NCI-H2171 (cell line): ENCODE results near the gene HYAL4.
"Not testable (repeated sequence)": the region's sequence is repeated elsewhere in the genome, so short reads cannot be mapped to it uniquely, and the experiment has no call there.

Experiments used
- DNase-seq: peaks from one replicate; lab custom pipeline; 2025; lab: John Stamatoyannopoulos, UW

HYAL4 gene, protein sequence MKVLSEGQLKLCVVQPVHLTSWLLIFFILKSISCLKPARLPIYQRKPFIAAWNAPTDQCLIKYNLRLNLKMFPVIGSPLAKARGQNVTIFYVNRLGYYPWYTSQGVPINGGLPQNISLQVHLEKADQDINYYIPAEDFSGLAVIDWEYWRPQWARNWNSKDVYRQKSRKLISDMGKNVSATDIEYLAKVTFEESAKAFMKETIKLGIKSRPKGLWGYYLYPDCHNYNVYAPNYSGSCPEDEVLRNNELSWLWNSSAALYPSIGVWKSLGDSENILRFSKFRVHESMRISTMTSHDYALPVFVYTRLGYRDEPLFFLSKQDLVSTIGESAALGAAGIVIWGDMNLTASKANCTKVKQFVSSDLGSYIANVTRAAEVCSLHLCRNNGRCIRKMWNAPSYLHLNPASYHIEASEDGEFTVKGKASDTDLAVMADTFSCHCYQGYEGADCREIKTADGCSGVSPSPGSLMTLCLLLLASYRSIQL

DNA sequence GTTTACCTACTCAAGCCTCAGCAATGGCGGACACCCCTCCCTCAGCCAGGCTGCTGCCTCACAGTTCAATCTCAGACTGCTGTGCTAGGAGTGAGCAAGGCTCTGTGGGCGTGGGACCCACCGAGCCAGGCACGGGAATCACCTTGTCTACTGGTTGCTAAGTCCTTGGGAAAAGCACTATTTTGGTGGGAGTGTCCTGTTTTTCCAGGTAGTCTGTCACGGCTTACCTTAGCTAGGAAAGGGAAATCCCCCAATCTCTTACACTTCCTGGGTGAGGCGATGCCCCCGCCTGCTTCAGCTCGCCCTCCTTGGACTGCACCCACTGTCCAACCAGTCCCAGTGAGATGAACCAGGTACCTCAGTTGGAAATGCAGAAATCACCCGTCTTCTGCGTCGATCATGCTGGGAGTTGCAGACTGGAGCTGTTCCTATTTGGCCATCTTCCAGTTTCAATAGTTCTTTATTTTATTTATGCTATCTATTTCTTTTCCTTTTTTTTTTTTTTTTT is at the start of gene HYAL4:
TSS of gene HYAL4 (plus strand) at position 458 of the 508 bp plus-strand sequence. CDS start 23,105 bp downstream, outside the sequence.
- no peak for DNase-seq

GRCh38 chr7:123795917-123796316 is 49.1 kb upstream of the HYAL4 start:
- no peak for DNase-seq

GRCh38 chr7:123796568-123796967 is 48.4 kb upstream of the HYAL4 start:
- DNase-seq = no peak

DNA sequence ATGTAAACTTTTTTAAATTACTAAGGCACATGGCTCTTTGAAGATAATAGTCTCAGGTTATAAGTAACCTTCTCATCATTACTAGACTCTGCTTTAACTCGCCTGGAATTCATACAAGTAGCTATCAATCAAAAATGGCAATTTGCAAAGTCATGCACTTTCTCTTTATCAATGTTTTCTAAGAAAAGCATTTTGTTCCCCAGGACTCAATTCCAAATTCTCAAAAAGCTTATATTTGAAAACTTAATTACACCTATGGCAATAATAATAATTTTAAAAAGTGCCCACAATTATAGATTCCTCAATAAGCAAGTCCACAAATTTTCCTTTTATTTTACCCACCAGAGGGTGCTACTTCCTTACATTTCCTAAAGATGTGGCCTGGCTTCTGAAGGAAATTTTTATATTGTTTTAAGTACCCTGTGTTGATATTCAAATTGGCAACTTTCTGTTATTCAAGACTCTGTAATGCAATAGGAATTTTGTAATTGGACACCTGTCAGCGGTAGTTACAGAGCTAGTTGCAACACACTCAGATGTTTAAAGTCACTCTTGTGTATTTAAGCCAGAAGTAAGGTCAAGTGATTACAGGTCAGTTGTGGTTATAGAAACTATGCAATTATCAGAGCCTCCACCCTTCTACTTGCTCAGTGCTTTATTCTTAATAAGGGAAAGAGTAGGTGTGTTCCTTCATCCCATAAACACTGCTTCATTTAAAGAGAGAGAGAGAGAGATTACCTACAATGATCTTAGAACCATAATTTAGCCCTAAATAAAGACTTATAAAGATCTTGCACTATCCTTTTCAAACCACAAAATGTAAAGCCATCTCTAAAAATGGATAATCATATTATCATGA is 47.1 kb upstream of the HYAL4 start:
- peak; percentile 8 for DNase-seq

GRCh38 chr7:123798532-123799188 is 46.3 kb upstream of the HYAL4 start:
- DNase-seq = no peak

GRCh38 chr7:123802249-123802648 is 42.7 kb upstream of the HYAL4 start:
- DNase-seq = no peak

DNA sequence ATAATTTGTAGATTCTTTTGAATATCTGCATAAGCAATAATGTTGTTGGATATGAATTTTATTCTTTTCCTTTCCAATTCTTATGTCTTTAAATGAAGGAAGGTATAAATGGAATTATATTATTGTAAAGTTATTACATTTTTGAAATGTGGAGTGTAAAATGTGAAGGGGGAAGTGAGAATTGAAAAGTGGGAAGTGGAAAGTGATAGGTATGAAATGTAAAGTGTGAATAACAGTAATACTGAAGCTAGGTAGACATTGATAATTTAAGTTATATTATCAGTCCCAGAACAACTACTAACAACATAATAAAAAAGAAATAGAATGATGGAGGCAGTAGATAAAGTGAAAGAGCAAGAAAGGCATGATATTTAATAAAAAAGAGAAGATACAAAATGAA is 39.7 kb upstream of the HYAL4 start:
- no peak for DNase-seq

- no peak for DNase-seq
These were observed 35.5 kb upstream of the HYAL4 start for GRCh38 chr7:123809471-123809870.

GRCh38 chr7:123811056-123811455 is 33.9 kb upstream of the HYAL4 start:
- DNase-seq = no peak

DNA sequence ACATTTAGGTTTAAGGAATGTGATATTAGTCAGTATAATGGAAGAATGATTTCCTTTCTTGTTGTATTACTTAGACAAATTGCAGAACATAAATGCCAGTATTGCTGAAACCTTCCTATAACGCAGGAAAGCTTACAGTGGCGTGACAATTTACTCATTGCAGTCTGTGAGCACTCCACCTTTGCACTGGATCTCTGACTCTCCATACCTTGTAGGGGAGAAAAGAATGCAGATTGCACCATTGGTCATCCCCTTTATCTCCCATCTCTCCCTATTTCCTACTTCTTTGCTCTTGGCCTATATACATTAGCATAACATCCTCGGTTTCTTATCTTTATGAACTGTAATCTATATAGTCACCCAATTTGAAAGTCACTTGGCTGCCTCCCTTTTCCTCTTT is 28.1 kb upstream of the HYAL4 start:
- no peak for DNase-seq

GRCh38 chr7:123819001-123819400 is 26.0 kb upstream of the HYAL4 start:
- no peak for DNase-seq

GRCh38 chr7:123819795-123820194 is 25.2 kb upstream of the HYAL4 start:
- not testable (repeated sequence) for DNase-seq

- no peak for DNase-seq
These were observed 24.1 kb upstream of the HYAL4 start for GRCh38 chr7:123820864-123821263.

DNA sequence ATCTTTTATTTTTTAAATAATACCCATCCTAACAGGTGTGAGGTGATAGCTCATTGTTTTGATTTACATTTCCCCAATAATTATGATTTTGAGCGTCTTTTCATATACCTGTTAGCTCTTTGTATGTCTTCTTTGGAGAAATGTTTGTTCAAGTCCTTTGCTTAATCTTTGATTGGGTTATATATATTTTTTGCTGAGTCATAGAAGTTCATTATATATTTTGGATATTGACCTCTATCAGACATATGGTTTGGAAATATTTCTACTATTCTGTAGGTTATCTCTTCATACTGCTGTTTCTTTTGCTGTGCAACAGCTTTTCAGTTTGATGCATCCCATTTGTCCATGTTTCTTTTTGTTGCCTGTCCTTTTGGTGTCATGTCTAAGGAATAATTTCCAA is 23.6 kb upstream of the HYAL4 start:
- no peak for DNase-seq

GRCh38 chr7:123823898-123824753 is 20.8 kb upstream of the HYAL4 start:
- DNase-seq = no peak

DNA sequence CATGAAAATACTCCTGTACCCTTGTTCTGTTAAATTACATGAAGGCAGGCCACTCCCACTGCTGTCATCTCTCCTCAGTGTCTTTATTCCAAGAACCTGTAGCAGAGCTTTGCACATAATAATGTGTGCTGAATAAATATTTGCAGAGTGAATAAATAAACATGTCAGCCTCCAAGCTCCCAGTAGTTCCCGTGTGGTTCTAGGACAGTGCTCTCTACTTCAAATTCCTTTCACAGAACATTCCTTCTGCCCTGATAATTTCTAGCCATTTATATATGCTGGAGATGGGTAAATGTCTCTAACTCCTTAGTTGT is 20.3 kb upstream of the HYAL4 start:
- DNase-seq = no peak

- DNase-seq = no peak
These were observed 16.2 kb upstream of the HYAL4 start for GRCh38 chr7:123828805-123829204.

- no peak for DNase-seq
These were observed 8.3 kb upstream of the HYAL4 start for GRCh38 chr7:123836656-123837055.

DNA sequence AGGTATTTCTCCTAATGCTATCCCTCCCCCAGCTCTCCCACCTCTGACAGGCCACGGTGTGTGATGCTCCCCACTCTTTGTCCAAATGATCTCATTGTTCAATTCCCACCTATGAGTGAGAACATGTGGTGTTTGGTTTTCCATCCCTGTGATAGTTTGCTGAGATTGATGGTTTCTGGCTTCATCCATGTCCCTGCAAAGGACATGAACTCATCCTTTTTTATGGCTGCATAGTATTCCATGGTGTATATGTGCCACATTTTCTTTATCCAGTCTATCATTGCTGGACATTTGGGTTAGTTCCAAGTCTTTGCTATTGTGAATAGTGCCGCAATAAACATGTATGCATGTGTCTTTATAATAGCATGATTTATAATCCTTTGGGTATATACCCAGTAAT is 5.9 kb upstream of the HYAL4 start:
- not testable (repeated sequence) for DNase-seq

- not testable (repeated sequence) for DNase-seq
These were observed 827 bp upstream of the HYAL4 start for GRCh38 chr7:123844142-123844541.

GRCh38 chr7:123845823-123846216 is 851 bp downstream of the HYAL4 start:
- DNase-seq = no peak
